Measurements from ENCODE around the gene NEK3. TPM values are rescaled to one million over a fixed set of nuclear protein-coding genes. Genes with fewer than 3 reads are reported as not detected.

The NEK3 gene
- total RNA-seq, 1 donor from 2014 or later: 11.7 TPM

DNA sequence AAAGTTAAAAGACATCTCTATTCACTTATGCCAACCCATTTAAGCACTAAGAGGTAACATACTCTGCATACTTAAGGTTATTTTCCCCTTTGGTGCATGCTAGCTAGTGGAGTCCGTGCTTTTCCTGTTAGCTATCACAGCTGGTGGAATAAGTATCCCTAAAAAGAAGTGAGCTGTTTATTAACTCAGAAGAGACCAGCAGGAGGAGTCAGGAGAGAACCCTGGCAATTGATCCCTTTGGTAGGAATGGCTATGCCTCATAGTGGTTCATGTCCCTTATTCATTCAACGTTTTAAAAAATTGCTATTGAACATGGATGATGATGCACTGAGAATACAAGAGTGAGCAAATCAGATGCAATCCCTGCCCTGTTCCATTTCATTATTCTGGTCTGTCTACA is 18.1 kb downstream of the NEK3 start:
- ATAC-seq: no peak
- peaks cover 33% of the 10 kb centered on the region for H3K36me3 ChIP-seq
- H3K9me3 ChIP-seq: no peaks in the 10 kb centered on the region

DNA sequence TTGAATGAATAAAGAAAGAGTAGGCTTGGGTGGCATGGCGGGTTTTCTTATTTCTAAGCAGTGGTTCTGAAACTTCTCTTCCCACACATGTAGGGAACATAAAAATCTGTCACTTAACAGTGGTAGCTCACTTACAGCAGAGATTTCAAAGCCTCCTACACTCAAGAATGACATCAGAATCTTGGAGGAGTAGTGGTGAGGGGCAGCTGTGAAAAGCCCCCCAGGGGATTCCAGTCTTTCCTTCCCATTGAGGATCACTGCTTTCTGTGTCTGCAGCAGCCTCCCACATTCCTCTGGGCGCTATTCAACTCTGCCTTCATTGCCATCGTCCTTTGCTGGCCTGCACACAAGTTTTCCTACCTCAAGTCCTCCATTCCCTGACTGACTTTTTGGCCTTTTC is 21.9 kb downstream of the NEK3 start:
- Histone ChIP-seq H3K27ac (no peak overlapping the region), H3K4me1 (no peaks in the 10 kb centered on the region), H3K4me3 (no peak overlapping the region), H3K9me3 (no peaks in the 10 kb centered on the region), H3K27me3 (no peaks in the 10 kb centered on the region), H3K36me3 (peaks cover 52% of the 10 kb centered on the region)
- intact Hi-C loops (cut with DNase I): no loop called here
- ATAC-seq (no peak), DNase-seq (no peak)
- TF ChIP-seq, protein P1, sequence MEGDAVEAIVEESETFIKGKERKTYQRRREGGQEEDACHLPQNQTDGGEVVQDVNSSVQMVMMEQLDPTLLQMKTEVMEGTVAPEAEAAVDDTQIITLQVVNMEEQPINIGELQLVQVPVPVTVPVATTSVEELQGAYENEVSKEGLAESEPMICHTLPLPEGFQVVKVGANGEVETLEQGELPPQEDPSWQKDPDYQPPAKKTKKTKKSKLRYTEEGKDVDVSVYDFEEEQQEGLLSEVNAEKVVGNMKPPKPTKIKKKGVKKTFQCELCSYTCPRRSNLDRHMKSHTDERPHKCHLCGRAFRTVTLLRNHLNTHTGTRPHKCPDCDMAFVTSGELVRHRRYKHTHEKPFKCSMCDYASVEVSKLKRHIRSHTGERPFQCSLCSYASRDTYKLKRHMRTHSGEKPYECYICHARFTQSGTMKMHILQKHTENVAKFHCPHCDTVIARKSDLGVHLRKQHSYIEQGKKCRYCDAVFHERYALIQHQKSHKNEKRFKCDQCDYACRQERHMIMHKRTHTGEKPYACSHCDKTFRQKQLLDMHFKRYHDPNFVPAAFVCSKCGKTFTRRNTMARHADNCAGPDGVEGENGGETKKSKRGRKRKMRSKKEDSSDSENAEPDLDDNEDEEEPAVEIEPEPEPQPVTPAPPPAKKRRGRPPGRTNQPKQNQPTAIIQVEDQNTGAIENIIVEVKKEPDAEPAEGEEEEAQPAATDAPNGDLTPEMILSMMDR (IDR thresholded peaks at IDR 0.05): no peak

More for the DNA sequence above, 18.1 kb downstream of the NEK3 start:
- no peaks in the 10 kb centered on the region for H3K27me3 ChIP-seq
- TF ChIP-seq, protein P1 (IDR thresholded peaks at IDR 0.05): no peak
- intact Hi-C loops (cut with DNase I): no loop called here
- DNase-seq: no peak
- no peak overlapping the region for H3K27ac ChIP-seq
- no peaks in the 10 kb centered on the region for H3K4me1 ChIP-seq
- no peak overlapping the region for H3K4me3 ChIP-seq

DNA sequence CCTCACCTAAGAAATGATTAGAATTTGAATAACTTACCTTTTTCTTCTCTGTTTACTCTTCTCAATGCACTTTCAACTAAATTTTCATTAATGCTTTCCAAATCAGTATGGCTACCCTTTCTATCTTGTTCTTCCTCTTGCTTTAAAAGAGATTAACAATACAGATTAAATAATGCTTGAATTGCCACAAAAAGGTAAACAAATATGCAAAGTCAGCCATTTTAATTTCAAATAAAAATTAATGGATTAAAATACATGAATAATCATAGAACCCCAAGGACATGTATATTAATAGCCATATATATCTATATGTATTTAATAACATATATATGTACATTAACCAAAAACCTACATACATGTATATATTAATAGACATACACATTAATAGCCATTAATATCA is 22.6 kb downstream of the NEK3 start:
- Histone ChIP-seq H3K9me3 (no peaks in the 10 kb centered on the region), H3K36me3 (peaks cover 57% of the 10 kb centered on the region), H3K27me3 (no peaks in the 10 kb centered on the region), H3K4me1 (no peaks in the 10 kb centered on the region), H3K27ac (no peak overlapping the region), H3K4me3 (no peak overlapping the region)
- TF ChIP-seq, protein P1 (IDR thresholded peaks at IDR 0.05): no peak
- intact Hi-C loops (cut with DNase I): no loop called here
- no peak for ATAC-seq
- no peak for DNase-seq

DNA sequence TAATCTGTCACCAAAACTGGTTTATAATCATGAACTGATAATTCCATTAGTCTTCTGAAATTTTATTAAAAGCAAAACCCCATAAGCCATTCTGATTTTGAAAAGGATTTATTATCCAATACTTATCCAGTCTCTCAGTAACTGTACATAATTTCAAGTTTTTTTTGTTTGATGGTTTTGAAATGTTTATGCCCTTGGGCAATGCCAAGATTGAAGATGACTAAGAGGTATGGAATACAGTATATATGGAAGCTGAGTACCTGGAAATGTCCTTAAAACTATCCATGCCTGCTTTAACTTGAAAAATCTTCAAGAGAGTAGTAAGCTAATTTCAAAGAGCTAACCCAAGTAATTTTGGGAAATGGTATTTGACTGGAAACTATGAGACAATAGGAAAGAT is 28.8 kb downstream of the NEK3 start:
- TF ChIP-seq, protein P1 (IDR thresholded peaks at IDR 0.05): no peak
- intact Hi-C loops (cut with DNase I): no loop called here
- ATAC-seq: no peak

DNA sequence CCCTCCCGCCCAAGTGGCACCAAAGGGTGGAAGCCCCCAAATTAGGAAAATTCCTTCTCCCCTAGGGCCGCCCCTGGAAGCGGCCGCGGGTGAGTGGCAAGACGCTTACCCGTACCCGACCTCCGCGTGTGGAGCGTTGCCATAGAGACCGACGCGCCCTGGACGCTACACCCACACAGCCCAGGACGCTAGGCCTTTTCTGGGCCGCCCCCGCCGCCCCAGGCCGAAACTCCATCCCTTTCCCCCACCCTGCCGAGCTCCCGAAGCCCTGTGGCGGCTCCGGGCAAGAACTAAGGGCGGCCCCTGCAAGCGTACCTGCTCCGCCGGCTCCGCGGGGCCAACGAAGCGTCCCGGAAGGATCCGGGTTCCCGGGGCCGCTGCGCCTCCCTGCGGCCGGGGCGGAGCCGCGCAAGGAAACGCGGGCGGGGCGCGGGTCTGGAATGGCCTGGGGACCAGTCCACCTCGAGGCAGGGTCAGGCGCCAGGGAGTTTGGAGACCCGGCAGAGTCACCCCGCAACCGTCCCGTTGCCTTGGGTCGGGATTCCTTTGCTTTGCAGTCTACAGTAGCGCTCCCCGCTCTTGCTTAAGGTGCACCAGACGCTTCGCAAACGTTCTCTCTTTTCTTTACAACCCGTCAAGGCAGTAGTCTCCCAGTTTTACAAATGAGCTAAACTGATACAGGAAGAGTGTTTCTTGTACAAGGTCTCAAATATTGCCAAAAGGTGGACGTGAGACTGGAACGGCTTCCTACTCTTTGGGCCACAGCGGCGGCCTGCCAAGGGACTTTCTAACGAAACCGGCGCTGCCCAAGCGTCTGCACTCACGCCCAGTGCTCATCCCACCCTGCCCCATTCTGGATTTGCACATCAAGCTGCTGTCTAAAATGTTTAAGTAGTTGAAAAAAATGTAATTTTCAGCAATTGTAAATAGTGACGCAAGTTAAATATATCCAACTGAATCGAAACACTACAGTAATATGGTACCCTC is 30.4 kb downstream of the NEK3 start, which contains the start of gene NEK5:
Gene NEK5, minus strand, starts transcription at position 360 of the 987 bp plus-strand sequence. CDS start 1,591 bp downstream, outside the sequence.
- peak within 1 kb of the TSS; percentile 79 for H3K4me3 ChIP-seq
- intact Hi-C loops (cut with DNase I): loop anchor here (10.0 kb wide), 1 partner anchor 134 kb away; no protein-coding TSS in a partner anchor
- peaks cover 10% of the 10 kb centered on the region for H3K4me1 ChIP-seq
- TF ChIP-seq, protein P1 (IDR thresholded peaks at IDR 0.05): peak; percentile 80
- no peaks in the 10 kb centered on the region for H3K27me3 ChIP-seq
- peaks cover 20% of the 10 kb centered on the region for H3K36me3 ChIP-seq
- ATAC-seq (peak; percentile 95), DNase-seq (peak; percentile 86)
- H3K9me3 ChIP-seq: no peaks in the 10 kb centered on the region
- no peak within 1 kb of the TSS for H3K27ac ChIP-seq

More for the DNA sequence above, 28.8 kb downstream of the NEK3 start:
- Histone ChIP-seq H3K27ac (no peak overlapping the region), H3K36me3 (peaks cover 36% of the 10 kb centered on the region), H3K4me3 (no peak overlapping the region), H3K9me3 (no peaks in the 10 kb centered on the region), H3K4me1 (peaks cover 10% of the 10 kb centered on the region), H3K27me3 (no peaks in the 10 kb centered on the region)
- DNase-seq: no peak

Measured in upper lobe of right lung (tissue), 1 donor.